Body of pancreas (tissue), 4 donors: Measurements from ENCODE around the gene ITPK1.

Experiments
- CTCF ChIP-seq, 7 experiments: fragments of 450-650 bp in 4 of 7; fragments of 200-600 bp in 3 of 7; sonication (generic) in 3 of 7; IDR thresholded peaks; one replicate each; pipeline ENCODE4 v1.5.1; 2016 to 2019; ENCODE audit warnings: antibody characterized with exemption in 7 of 7
- POLR2A ChIP-seq, 3 donors: fragments of 450-650 bp; IDR thresholded peaks; one replicate each; pipeline ENCODE4 v1.6.1; 2016; ENCODE audit warnings: antibody characterized with exemption in 3 of 3, mild to moderate bottlenecking in 2 of 3

GRCh38 chr14:92951912-92952471 is 163.7 kb downstream of the ITPK1 start:
- peak; percentile 92 to 99 (median 93) for TF ChIP-seq CTCF (IDR thresholded peaks at IDR 0.05)
- no peak for TF ChIP-seq POLR2A (IDR thresholded peaks at IDR 0.05)
